BJ (cell line): ENCODE results near the gene ANKRD11. TPM values are rescaled to one million over a fixed set of nuclear protein-coding genes. Genes with fewer than 3 reads are reported as not detected.

Source experiments
- CTCF ChIA-PET: fragments of 350-600 bp; formaldehyde crosslinking; extraction: SDS; loops from one replicate; lab custom pipeline; 2021; ENCODE audit warnings: antibody characterized with exemption, inconsistent platforms; lab: Yijun Ruan, JAX
- POLR2A ChIA-PET: fragments of 300-600 bp; sonication (Branson Sonifier 250); formaldehyde crosslinking; extraction: SDS; loops from one replicate; lab custom pipeline; 2021; ENCODE audit warnings: antibody characterized with exemption; lab: Charles Lee
- DNase-seq: peaks from one replicate; pipeline ENCODE4 v3.0.0-alpha.2; 2011; ENCODE audit warnings: low read depth
- H3K27me3 ChIP-seq: 2 replicates; pipeline ENCODE4 v1.6.0; 2011; ENCODE audit warnings: low read length; ENCODE audit not compliant: control insufficient read depth, insufficient read depth
- H3K36me3 ChIP-seq: 2 replicates; pipeline ENCODE4 v1.5.1; 2011; ENCODE audit warnings: low read length; ENCODE audit not compliant: control insufficient read depth, insufficient read depth
- H3K4me3 ChIP-seq: 2 replicates; pipeline ENCODE4 v1.5.1; 2011; ENCODE audit warnings: low read depth, mild to moderate bottlenecking, control low read depth, low read length
- CTCF ChIP-seq: IDR thresholded peaks from 2 replicates; pipeline ENCODE4 v1.5.1; 2011; ENCODE audit warnings: low read depth, mild to moderate bottlenecking, control low read depth, inconsistent platforms, low read length, moderate library complexity; ENCODE audit not compliant: insufficient read depth
- polyA plus RNA-seq: library from polyadenylated mRNA; depleted of rRNA; stranded (reverse); fragments of >200 nt; gene quantifications from 2 replicates; pipeline ENCODE4 v1.2.3, GENCODE V29; 2011

The ANKRD11 gene
- polyA plus RNA-seq, 1 experiment = 61.8 TPM

GRCh38 chr16:89283449-89283848 lies 206.9 kb downstream of the ANKRD11 start:
- CTCF ChIA-PET = no interaction called here
- DNase-seq = no peak
- no peak for TF ChIP-seq CTCF
- H3K27me3 ChIP-seq = no peaks in the 10 kb centered on the region
- H3K36me3 ChIP-seq = peaks cover 49% of the 10 kb centered on the region
- POLR2A ChIA-PET = no interaction called here
- H3K4me3 ChIP-seq = no peak overlapping the region

GRCh38 chr16:89282523-89282922 lies 207.8 kb downstream of the ANKRD11 start:
- CTCF ChIA-PET = interaction anchor here (0.8 to 1.4 kb wide), 2 partner anchors 9 to 11 kb away, joined by 3 to 4 read pairs; no protein-coding TSS in a partner anchor
- no peak overlapping the region for H3K4me3 ChIP-seq
- POLR2A ChIA-PET = no interaction called here
- peaks cover 49% of the 10 kb centered on the region for H3K36me3 ChIP-seq
- no peak for DNase-seq
- H3K27me3 ChIP-seq = no peaks in the 10 kb centered on the region
- TF ChIP-seq CTCF = no peak

- Histone ChIP-seq H3K4me3 (no peak overlapping the region), H3K27me3 (no peaks in the 10 kb centered on the region), H3K36me3 (peaks cover 46% of the 10 kb centered on the region)
- no peak for TF ChIP-seq CTCF
- ChIA-PET POLR2A (no interaction called here), CTCF (interaction anchor here (0.8 to 1.4 kb wide), 3 partner anchors 10 to 13 kb away, joined by 3 to 4 read pairs (median 3); no protein-coding TSS in a partner anchor)
- DNase-seq = no peak
Observed at GRCh38 chr16:89281829-89282228, 208.5 kb downstream of the ANKRD11 start.

- Histone ChIP-seq H3K4me3 (no peak overlapping the region), H3K27me3 (no peaks in the 10 kb centered on the region), H3K36me3 (peaks cover 46% of the 10 kb centered on the region)
- POLR2A ChIA-PET = no interaction called here
- no peak for DNase-seq
- CTCF ChIA-PET = interaction anchor here (0.9 to 3.2 kb wide), 2 partner anchors 8 to 12 kb away, joined by 3 to 14 read pairs; no protein-coding TSS in a partner anchor
- no peak for TF ChIP-seq CTCF
Observed at GRCh38 chr16:89281189-89281577, 209.2 kb downstream of the ANKRD11 start.

GRCh38 chr16:89280546-89281188 lies 209.7 kb downstream of the ANKRD11 start:
- Histone ChIP-seq H3K27me3 (no peaks in the 10 kb centered on the region), H3K36me3 (peaks cover 45% of the 10 kb centered on the region), H3K4me3 (no peak overlapping the region)
- CTCF ChIA-PET = interaction anchor here (3.2 kb wide), 1 partner anchor 9 kb away, joined by 14 read pairs; no protein-coding TSS in a partner anchor
- no peak for TF ChIP-seq CTCF
- DNase-seq = no peak
- POLR2A ChIA-PET = no interaction called here
